ENCODE data around the gene NDUFAF7. TPM values are rescaled to one million over a fixed set of nuclear protein-coding genes. Genes with fewer than 3 reads are reported as not detected.
"Not testable (repeated sequence)": the region's sequence is repeated elsewhere in the genome, so short reads cannot be mapped to it uniquely, and the experiment has no call there.

Gene NDUFAF7
- total RNA-seq, 1 experiment from 2014 or later = 21.0 TPM

DNA sequence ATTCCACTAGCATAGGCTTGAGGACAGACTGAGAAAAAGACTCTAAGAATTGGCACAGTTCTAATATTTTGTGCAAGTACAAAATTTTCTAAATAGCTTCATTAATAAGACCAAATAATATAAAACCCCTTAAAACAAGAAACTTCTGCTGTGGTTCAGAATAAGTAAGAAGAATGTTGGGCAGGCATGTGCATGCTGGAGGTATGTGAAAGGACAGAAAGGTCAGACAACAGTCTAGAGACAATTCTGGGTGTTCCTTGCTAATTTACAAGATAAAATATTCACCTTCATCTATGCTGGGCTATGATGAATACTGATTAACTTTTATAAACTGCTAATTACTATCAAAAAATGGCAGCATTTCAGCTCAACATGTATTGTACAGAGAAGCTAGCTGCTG, 20.2 kb upstream of the NDUFAF7 start:
- DNase-seq (ENCODE audit: extremely low read depth, low read depth) = no peak

GRCh38 chr2:37211939-37212338, 19.5 kb upstream of the NDUFAF7 start:
- DNase-seq (ENCODE audit: extremely low read depth, low read depth) = no peak

GRCh38 chr2:37215250-37215649, 16.2 kb upstream of the NDUFAF7 start:
- no peak for DNase-seq (ENCODE audit: extremely low read depth, low read depth)

- no peak for DNase-seq (ENCODE audit: extremely low read depth, low read depth)
These were observed 12.4 kb upstream of the NDUFAF7 start for GRCh38 chr2:37219046-37219445.

DNA sequence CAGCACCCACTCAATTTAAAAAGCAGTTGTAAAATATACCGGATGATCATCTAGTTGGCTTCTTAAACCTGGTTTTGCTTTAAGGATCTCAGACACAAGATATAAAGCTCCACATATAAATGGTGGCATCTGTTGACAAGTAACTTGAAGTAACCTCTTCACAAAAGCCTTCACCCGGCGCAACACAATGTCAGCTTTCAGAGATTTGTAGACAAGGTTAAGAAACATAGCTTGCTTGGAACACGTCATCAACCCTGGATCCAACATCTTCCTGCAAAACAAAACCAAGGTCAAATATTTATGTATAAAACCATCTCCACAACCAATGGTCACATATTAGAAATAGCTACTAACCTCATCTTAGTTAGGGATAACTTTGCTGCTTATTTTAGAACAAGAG, 8.3 kb upstream of the NDUFAF7 start:
- no peak for DNase-seq (ENCODE audit: extremely low read depth, low read depth)

- DNase-seq (ENCODE audit: extremely low read depth, low read depth) = no peak
These were observed 7.4 kb upstream of the NDUFAF7 start for GRCh38 chr2:37224063-37224462.

GRCh38 chr2:37225129-37225528, 6.3 kb upstream of the NDUFAF7 start:
- DNase-seq (ENCODE audit: extremely low read depth, low read depth) = not testable (repeated sequence)

DNA sequence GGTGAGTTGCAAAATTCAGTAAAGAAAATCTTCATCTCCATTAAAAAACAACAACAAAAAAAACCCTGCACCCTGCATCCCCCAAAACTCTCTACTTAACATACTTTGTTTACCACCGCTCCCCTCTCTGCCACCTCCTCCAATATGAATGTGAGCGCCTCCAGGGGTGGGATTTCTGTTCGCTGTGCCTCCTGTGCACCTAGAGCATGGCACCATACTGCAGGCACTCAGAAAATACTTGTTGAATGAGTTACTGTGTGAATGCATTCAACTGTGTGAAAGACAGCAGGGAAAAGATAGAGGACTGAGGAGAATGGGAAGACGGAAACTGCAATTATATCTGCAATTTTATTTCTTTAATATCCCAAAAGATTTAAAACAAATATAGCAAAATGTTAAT, 4.6 kb upstream of the NDUFAF7 start:
- no peak for DNase-seq (ENCODE audit: extremely low read depth, low read depth)

GRCh38 chr2:37228788-37229187, 2.7 kb upstream of the NDUFAF7 start:
- no peak for DNase-seq (ENCODE audit: extremely low read depth, low read depth)

DNA sequence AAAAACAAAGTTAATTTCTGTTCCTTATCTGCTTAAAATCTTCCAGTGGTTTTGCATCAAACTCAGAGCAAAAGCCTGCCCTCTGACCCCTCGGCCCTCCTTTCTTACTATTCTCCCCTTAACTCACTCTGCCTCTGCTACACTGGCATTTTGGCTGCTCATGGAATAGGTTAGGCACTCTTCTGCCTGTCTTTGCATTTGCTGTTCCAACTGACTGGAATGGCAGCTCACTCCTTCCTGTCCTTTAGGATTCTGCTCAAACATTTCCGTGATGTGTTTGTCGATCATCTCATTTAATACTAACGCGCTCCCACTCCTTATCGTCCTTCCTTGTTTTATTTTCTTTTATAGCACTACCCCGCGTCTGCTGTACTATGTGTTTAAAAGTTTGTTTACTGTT, 877 bp upstream of the NDUFAF7 start:
- no peak for DNase-seq (ENCODE audit: extremely low read depth, low read depth)

- no peak for DNase-seq (ENCODE audit: extremely low read depth, low read depth)
These were observed 874 bp downstream of the NDUFAF7 start for GRCh38 chr2:37232131-37232933.

- no peak for DNase-seq (ENCODE audit: extremely low read depth, low read depth)
These were observed 12.0 kb downstream of the NDUFAF7 start for GRCh38 chr2:37243435-37243834.

DNA sequence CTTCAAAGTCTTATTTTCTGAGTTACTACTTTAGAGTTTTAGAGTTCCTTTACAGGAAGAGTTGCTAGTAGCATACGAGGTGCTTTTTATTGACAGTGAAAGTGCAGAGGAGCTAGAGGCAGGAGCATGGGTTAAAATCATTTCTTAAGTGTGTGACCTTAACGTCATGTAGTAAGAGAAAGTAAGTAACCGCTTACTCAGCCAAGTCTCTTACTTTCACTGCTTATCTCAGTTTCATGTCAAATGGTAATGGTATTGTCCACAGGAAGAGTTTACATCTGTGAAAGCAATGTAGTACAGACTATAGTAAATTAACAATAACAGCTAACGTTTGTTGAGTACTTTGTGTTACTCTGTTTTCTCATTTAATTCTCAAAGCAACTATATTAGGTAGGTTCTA, 12.6 kb downstream of the NDUFAF7 start:
- DNase-seq (ENCODE audit: extremely low read depth, low read depth) = no peak

DNA sequence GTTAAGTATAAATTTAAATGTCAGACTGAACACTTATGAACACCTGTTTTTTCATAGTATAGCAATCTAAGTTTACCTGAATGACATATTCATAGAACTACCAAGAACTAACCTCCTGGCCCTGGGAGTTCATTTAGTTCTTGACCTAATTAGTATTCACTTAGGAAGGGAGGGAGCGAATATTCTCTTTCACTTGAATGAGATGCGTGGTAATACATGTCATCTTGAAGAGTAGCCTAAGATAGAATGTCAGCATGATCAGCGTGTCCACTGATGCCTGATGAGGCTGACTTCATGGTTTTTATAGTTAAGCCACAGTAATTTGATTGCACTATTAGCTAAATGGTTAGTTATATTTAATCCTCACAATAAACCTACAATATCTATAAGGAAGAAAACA, 13.3 kb downstream of the NDUFAF7 start:
- no peak for DNase-seq (ENCODE audit: extremely low read depth, low read depth)

DNA sequence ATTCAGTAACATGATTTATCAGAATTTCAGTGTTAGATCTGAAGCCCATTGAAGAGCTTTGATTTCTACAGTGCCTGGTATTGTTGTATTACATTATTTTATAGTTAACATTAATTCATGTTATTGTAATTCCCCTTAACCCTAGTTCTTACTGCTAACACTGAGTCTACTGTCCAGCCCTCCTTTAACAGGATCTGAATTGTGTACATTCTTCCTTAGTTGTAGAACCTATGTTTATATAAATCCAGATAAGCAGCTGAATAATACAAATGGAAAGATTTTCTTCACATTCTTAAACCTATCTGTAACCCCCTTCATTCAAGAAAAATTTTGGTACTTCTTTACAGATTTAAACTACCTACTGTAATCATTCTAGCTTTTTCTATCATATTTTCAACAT, 14.7 kb downstream of the NDUFAF7 start:
- DNase-seq (ENCODE audit: extremely low read depth, low read depth) = no peak

GRCh38 chr2:37250869-37251740, 19.6 kb downstream of the NDUFAF7 start:
- no peak for DNase-seq (ENCODE audit: extremely low read depth, low read depth)

DNA sequence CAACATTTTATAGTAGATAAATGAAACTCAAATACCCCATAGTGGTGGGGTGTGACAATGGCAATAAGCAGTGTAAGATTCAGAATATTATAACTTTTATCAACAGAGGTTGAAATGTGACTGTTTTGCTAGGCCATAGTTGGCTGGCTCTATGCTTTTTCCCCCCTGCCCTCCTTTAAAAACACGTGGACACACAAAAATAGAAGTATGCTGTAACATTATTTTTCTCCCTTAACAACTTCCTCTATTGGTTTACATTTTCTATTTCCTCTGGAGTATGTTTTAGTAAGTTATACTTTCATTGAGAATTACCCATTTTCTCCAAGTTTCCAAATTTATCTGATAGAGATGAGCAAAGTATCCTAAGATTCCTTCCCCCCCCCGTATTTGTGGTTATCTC, 31.1 kb downstream of the NDUFAF7 start:
- DNase-seq (ENCODE audit: extremely low read depth, low read depth) = no peak

GRCh38 chr2:37263839-37264238, 32.4 kb downstream of the NDUFAF7 start:
- no peak for DNase-seq (ENCODE audit: extremely low read depth, low read depth)

- DNase-seq (ENCODE audit: extremely low read depth, low read depth) = no peak
These were observed 36.2 kb downstream of the NDUFAF7 start for GRCh38 chr2:37267685-37268084.

DNA sequence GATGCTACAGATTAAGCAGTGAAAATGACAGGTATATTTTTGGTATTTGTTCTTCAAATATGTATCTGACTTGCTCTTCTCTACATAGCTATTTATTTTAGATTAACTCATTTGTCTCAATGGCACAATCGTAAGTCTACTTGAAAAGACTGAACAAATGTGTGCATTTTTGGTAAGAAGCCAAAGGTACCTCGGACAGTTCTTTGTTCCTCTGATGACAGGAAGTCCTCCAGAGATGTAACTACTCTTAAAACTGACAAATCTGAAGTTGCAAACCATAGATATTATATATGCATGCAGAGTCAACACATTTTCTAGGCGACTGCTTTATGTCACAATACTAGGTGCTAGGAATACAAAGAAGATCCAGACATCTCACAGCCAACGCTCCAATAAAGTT, 36.7 kb downstream of the NDUFAF7 start:
- DNase-seq (ENCODE audit: extremely low read depth, low read depth) = no peak

DNA sequence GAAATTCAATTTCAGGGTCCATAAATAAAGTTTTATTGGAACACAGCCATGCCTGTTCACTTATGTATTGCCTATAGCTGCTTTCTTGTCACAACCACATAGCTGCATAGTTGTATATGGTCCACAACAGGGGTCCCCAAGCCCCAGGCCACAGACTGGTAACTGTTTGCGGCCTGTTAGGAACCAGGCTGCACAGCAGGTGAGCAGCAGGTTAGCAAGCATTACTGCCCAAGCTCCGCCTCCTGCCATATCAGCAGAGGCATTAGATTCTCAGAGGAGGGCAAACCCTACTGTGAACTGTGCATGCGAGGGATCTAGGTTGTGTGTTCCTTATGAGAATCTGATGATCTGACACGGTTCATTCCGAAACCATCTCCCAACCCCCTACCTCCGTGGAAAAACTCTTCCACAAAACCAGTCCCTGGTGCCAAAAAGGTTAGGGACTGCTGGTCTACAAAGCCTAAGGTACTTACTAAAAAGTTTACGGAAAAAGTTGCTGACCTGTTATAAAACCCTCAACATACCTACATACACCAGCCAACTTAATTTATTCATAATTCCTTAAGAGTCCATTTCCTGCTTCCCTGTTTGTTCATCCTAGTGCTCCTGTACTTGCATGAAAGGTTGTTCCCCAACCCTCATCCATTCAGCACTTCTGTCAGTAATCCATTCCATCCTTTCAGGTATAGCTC, 40.1 kb downstream of the NDUFAF7 start:
- no peak for DNase-seq (ENCODE audit: extremely low read depth, low read depth)
